HG03565 (cell line): ENCODE measurements around the gene MAPK10.
"Not testable (repeated sequence)": the region's sequence is repeated elsewhere in the genome, so short reads cannot be mapped to it uniquely, and the experiment has no call there.

Experiments
- ATAC-seq: cut with Tn5 transposase; IDR thresholded peaks from one replicate; pipeline ENCODE4 v1.9.1; 2021; ENCODE audit warnings: mild to moderate bottlenecking, moderate library complexity; ENCODE audit not compliant: unreplicated experiment

The MAPK10 gene

GRCh38 chr4:86044593-86044985 is 315.3 kb downstream of the MAPK10 start:
- ATAC-seq, result no peak

DNA sequence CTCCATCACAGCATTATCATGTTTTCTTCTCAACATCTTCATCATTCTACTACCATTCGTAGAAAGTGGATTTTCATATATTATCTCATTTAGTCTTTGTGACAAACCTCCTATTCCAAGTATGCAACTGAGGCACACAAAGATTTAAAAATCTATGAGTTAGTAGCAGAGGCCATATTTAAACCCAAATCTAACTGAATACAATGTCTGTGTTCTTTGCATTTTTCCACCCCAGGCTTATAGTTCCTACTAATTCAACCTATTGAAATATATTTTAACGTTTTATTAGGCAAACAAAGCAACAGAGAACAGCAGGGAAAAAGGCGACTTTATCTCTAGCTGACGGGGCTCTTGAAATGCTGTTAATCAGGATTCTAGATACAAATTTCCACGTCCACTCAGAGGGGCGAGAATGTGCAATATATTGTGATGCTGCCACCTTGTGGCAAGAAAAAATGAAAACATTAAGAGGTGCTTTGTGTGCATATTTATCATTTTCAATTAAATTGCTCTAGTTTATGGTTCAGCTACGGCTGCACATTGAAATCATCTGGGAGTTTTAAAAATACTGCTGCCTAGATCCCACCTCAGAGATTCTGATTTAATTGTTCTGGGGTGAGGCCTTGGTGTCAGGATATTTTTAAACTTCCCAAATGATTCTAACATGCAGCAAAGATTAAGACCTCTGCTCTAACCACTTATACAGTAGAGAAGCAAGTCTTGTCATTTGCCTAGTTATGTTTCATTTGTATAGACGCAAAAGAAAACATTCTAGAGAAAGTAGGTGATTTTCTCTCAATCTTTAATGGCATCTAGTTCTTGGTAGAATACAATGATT is 315.9 kb downstream of the MAPK10 start:
- peak; percentile 67 for ATAC-seq

- ATAC-seq, result no peak
Measured at GRCh38 chr4:86038037-86038436, 321.8 kb downstream of the MAPK10 start.

DNA sequence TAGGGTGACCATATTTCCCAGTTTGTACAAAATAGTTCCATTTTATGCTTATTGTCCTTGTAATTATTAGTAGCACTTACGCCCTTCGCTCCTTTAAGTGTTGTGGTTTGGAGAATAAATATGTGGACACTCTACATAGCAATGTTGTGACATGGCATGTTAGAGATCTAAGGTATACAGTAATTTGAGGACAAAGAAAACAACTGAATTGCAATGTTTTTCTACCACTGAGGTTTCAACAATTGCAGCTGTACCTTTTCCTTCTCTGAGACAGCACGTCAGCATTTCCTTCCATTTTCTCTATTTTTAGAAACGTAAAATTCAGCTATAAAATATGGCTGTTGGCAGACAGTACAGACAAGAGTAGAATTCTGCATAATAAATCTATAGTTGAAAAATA is 323.1 kb downstream of the MAPK10 start:
- no peak for ATAC-seq

DNA sequence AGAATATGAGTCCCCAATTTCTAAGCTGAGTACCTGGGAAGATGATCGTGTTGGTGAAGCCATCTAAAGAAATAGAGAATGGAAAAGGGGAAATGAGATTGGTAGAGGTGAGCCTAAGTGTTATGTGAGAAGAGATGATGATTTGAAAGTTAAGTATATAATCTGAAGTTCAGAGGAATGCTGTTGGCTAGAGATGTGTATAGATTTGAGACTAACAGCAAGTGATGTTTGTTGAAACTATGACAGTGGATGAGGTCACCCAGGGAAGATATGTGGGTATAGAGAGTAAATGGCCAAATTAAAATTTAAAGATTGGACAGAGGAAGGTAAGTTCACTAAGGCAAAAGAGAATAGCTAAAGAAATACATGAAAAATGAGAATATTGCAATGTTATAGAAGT is 324.2 kb downstream of the MAPK10 start:
- no peak for ATAC-seq

DNA sequence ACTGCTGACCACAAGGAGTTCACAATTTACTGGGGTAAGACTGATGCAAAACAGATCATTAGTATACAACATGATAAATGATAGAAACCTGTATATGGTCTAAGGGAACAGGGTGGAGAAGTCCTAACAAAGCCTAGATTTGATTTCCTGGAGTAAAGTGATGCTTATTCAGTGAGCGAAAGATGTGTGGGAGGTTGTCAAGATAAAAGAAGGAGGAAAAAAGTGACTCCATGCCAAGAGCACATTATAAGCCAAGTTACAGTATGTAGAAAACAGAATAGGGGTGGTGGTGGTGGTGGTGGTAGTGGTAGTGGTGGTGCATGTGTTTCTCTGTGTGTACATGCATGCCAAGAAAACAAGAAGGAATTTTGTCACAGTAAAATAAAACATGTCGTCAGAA is 325.2 kb downstream of the MAPK10 start:
- no peak for ATAC-seq

GRCh38 chr4:86033171-86033570 is 326.7 kb downstream of the MAPK10 start:
- no peak for ATAC-seq

- ATAC-seq, result no peak
Measured at GRCh38 chr4:86032476-86033022, 327.3 kb downstream of the MAPK10 start.

GRCh38 chr4:86031927-86032326 is 327.9 kb downstream of the MAPK10 start:
- no peak for ATAC-seq

DNA sequence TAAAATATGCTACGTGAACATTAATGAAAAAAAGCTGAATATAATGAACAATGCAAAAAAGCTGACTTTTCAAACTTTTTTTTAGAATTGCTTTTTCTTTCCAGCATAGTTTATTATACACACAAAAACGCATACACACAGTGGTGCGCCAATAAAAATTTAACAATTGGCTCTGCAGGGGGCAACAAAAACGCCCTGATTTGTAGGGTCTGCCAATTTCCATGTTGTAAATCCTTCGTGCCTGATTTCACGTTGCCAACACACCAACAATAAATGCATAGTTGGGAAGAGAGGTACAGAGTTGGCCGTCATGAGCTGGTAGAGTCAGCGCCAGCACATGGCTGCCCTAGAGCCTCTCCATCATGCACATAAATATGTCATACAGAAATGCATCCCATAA is 333.1 kb downstream of the MAPK10 start:
- ATAC-seq, result no peak

- ATAC-seq, result not testable (repeated sequence)
Measured at GRCh38 chr4:86021671-86022070, 338.2 kb downstream of the MAPK10 start.

GRCh38 chr4:86019906-86020305 is 339.9 kb downstream of the MAPK10 start:
- no peak for ATAC-seq

DNA sequence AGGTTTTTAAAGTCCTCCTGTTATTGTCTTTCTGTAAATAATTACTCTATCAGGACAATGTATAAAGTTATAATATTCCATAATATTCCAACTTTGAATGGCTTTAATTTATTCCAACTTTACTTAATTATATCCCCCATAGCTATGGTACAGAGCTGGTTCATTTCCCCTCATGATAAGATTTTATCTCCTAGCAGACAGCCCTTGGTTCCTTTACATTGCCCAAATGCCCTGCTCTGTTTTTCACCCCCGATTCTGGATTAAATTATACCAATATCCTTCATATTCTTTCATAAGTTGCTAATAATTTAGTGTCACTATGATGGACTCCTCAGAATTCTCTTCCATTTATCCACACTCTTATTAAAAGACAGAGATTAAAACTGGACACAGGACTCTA is 340.5 kb downstream of the MAPK10 start:
- ATAC-seq, result no peak

GRCh38 chr4:86015412-86016350 is 344.2 kb downstream of the MAPK10 start:
- no peak for ATAC-seq

GRCh38 chr4:86014599-86014998 is 345.3 kb downstream of the MAPK10 start:
- ATAC-seq, result peak; percentile 96

DNA sequence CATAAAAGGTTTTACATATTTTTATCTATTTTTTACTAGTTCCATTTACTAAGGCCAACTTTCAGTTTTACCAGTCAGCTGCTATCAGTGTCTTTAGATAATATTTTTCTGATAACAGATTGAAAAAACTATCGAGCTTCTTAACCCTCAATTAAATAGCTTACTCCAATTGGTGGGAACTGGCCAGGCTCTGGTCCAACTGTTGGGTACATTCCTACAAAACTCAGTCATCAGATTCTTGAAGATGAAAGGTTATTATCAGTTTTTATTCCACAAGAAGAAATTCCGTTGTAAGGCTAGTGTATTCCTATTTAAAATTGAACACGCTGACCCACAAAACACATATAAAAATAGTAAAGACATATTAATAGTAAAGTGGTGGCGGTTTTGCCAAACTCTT is 346.2 kb downstream of the MAPK10 start:
- ATAC-seq, result no peak

GRCh38 chr4:86011117-86011516 is 348.7 kb downstream of the MAPK10 start:
- ATAC-seq, result no peak

DNA sequence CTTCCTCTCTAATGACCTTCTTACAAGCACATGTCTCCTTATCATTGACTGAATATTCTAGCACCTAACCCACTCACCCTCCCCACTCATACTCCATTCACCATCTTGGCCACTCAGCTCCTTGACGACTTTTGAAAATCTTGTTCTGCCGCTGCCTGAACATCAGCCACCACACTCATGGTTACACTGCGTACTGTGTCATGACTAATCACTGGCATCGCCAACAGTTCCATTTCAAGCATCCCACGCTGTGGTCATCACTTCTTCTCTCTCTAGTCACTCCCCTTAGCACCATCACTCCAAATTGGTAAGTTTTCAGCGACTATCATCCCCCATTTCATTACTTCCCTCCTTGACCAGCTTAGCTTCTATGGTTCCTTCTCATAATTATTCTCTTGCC is 352.8 kb downstream of the MAPK10 start:
- ATAC-seq, result no peak

GRCh38 chr4:86006057-86006456 is 353.8 kb downstream of the MAPK10 start:
- ATAC-seq, result no peak

- no peak for ATAC-seq
Measured at GRCh38 chr4:86004030-86004429, 355.8 kb downstream of the MAPK10 start.

GRCh38 chr4:86001591-86001990 is 358.3 kb downstream of the MAPK10 start:
- ATAC-seq, result no peak

DNA sequence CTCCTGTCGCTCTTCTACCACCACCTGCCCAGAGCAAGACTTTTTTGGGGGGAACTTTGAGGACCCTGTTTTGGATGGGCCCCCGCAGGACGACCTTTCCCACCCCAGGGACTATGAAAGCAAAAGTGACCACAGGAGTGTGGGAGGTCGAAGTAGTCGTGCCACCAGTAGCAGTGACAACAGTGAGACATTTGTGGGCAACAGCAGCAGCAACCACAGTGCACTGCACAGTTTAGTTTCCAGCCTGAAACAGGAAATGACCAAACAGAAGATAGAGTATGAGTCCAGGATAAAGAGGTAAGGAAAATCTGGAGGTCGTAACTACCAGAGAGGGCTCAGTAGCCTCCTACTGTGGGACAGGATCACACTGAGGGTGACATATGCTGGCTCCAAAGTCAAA is 364.5 kb downstream of the MAPK10 start:
- peak; percentile 67 for ATAC-seq
